IMR-90 (cell line): ENCODE results near the gene SLC6A6. TPM values are rescaled to one million over a fixed set of nuclear protein-coding genes. Genes with fewer than 3 reads are reported as not detected.

Experiments
- ATAC-seq: fragments of 200-7000 bp; cut with Tn5 transposase; 2 replicates; pipeline ENCODE4 v1.9.1; 2020; ENCODE audit warnings: low read depth, mild to moderate bottlenecking, moderate library complexity
- BruUV-seq: library from RNA; stranded (reverse); fragments of 400-500 nt; replicated peaks from 2 replicates; lab custom pipeline; 2021; lab: Mats Ljungman, UMichigan
- CTCF ChIA-PET: fragments of 300-600 bp; formaldehyde crosslinking; extraction: SDS; loops from one replicate; lab custom pipeline; 2021; ENCODE audit warnings: antibody characterized with exemption; lab: Yijun Ruan, JAX
- POLR2A ChIA-PET: fragments of 300-600 bp; sonication (Branson Sonifier 250); formaldehyde crosslinking; loops from one replicate; lab custom pipeline; 2022; ENCODE audit warnings: antibody characterized with exemption; ENCODE audit not compliant: unreplicated experiment; lab: Charles Lee
- DNase-seq: peaks from one replicate; pipeline ENCODE4 v3.0.0; 2013
- H2AFZ ChIP-seq: replicated peaks from 2 replicates; pipeline ENCODE3; 2013; ENCODE audit warnings: low read length, mild to moderate bottlenecking; ENCODE audit not compliant: poor library complexity
- H2AK5ac ChIP-seq: 2 replicates; pipeline ENCODE4 v1.6.1; 2013; ENCODE audit warnings: low read depth, low read length, inconsistent platforms
- H2AK9ac ChIP-seq: replicated peaks from 2 replicates; pipeline ENCODE3; 2013; ENCODE audit warnings: mild to moderate bottlenecking, low read depth, low read length, moderate library complexity; ENCODE audit not compliant: poor library complexity
- H2BK120ac ChIP-seq: 2 replicates; pipeline ENCODE4 v1.6.1; 2013; ENCODE audit warnings: low read depth, low read length, inconsistent platforms
- H2BK15ac ChIP-seq: 3 replicates; pipeline ENCODE4 v1.6.1; 2013; ENCODE audit warnings: low read depth, low read length, inconsistent platforms
- H2BK20ac ChIP-seq: 2 replicates; pipeline ENCODE4 v1.6.1; 2013; ENCODE audit warnings: low read depth, mild to moderate bottlenecking, inconsistent platforms, low read length, moderate library complexity
- H2BK5ac ChIP-seq: 2 replicates; pipeline ENCODE4 v1.6.1; 2013; ENCODE audit warnings: mild to moderate bottlenecking, low read depth, low read length, inconsistent platforms; ENCODE audit not compliant: poor library complexity, severe bottlenecking
- H3K14ac ChIP-seq: replicated peaks from 2 replicates; pipeline ENCODE4 v1.6.1; 2013; ENCODE audit warnings: low read depth, low read length, inconsistent platforms
- H3K18ac ChIP-seq: 2 replicates; pipeline ENCODE4 v1.6.1; 2013; ENCODE audit warnings: low read depth, low read length, control low read depth
- H3K23ac ChIP-seq: 2 replicates; pipeline ENCODE4 v1.6.1; 2013; ENCODE audit warnings: low read depth, low read length, inconsistent platforms
- H3K27ac ChIP-seq: 2 replicates; pipeline ENCODE4 v1.5.1; 2013; ENCODE audit warnings: mild to moderate bottlenecking, control low read depth, low read length; ENCODE audit not compliant: insufficient read depth
- H3K27me3 ChIP-seq: 2 replicates; pipeline ENCODE4 v1.6.1; 2013; ENCODE audit warnings: low read length; ENCODE audit not compliant: control insufficient read depth, insufficient read depth
- H3K36me3 ChIP-seq: 2 replicates; pipeline ENCODE4 v1.6.1; 2013; ENCODE audit warnings: low read length, mixed read lengths; ENCODE audit not compliant: control insufficient read depth, insufficient read depth
- H3K4ac ChIP-seq: 2 replicates; pipeline ENCODE4 v1.6.1; 2013; ENCODE audit warnings: low read depth, low read length, inconsistent platforms
- H3K4me1 ChIP-seq: 2 replicates; pipeline ENCODE4 v1.6.1; 2013; ENCODE audit warnings: low read length, mixed read lengths; ENCODE audit not compliant: control insufficient read depth, insufficient read depth
- H3K4me2 ChIP-seq: 2 replicates; pipeline ENCODE4 v1.6.1; 2013; ENCODE audit warnings: low read depth, mild to moderate bottlenecking, control low read depth, low read length, moderate library complexity
- H3K4me3 ChIP-seq: 2 replicates; pipeline ENCODE4 v1.5.1; 2013; ENCODE audit warnings: low read depth, mild to moderate bottlenecking, control low read depth, low read length, moderate library complexity; ENCODE audit not compliant: insufficient read depth
- H3K56ac ChIP-seq: 2 replicates; pipeline ENCODE4 v1.6.1; 2013; ENCODE audit warnings: low read length, inconsistent platforms; ENCODE audit not compliant: insufficient read depth; ENCODE audit errors: extremely low read depth
- H3K79me1 ChIP-seq, 2 experiments: 2 replicates each; pipeline ENCODE4 v1.6.1; 2013; ENCODE audit warnings: low read length in 2 of 2, inconsistent platforms in 1 of 2, low read depth in 1 of 2
- H3K9ac ChIP-seq: 2 replicates; pipeline ENCODE4 v1.6.1; 2013; ENCODE audit warnings: low read depth, low read length, control low read depth
- H3K9me1 ChIP-seq: 2 replicates; pipeline ENCODE4 v1.6.1; 2013; ENCODE audit warnings: low read length, inconsistent platforms; ENCODE audit not compliant: insufficient read depth
- H3K9me3 ChIP-seq: 2 replicates; pipeline ENCODE4 v1.6.1; 2013; ENCODE audit warnings: low read length; ENCODE audit not compliant: control insufficient read depth, insufficient read depth
- H4K20me1 ChIP-seq: 2 replicates; pipeline ENCODE4 v1.6.1; 2013; ENCODE audit warnings: low read length, inconsistent platforms; ENCODE audit not compliant: insufficient read depth
- H4K5ac ChIP-seq: 2 replicates; pipeline ENCODE4 v1.6.1; 2013; ENCODE audit warnings: mild to moderate bottlenecking, low read depth, low read length, control low read depth
- H4K8ac ChIP-seq, 2 experiments: 2 replicates each; pipeline ENCODE4 v1.6.1; 2013; ENCODE audit warnings: low read depth in 2 of 2, low read length in 2 of 2, control low read depth in 1 of 2, inconsistent platforms in 1 of 2
- H4K91ac ChIP-seq: 2 replicates; pipeline ENCODE4 v1.6.1; 2013; ENCODE audit warnings: low read depth, low read length, inconsistent platforms; ENCODE audit not compliant: insufficient read depth
- BHLHE40 ChIP-seq: fragments of 150-350 bp; IDR thresholded peaks from 2 replicates; pipeline ENCODE4 v1.6.1; 2016; ENCODE audit warnings: mild to moderate bottlenecking, low read depth, low read length
- CEBPB ChIP-seq: IDR thresholded peaks from 2 replicates; pipeline ENCODE4 v1.6.1; 2012; ENCODE audit warnings: low read depth, low read length, improper control_type of control experiment
- CHD1 ChIP-seq: IDR thresholded peaks from 2 replicates; pipeline ENCODE4 v1.6.1; 2012; ENCODE audit warnings: low read depth, low read length, improper control_type of control experiment
- CTCF ChIP-seq: conservative IDR thresholded peaks from 2 replicates; pipeline ENCODE4 v1.5.1; 2012; ENCODE audit warnings: mild to moderate bottlenecking, low read depth, low read length, improper control_type of control experiment
- FOS ChIP-seq: fragments of 150-350 bp; IDR thresholded peaks from 2 replicates; pipeline ENCODE4 v1.6.1; 2016; ENCODE audit warnings: low read depth, low read length
- MAFK ChIP-seq: IDR thresholded peaks from 2 replicates; pipeline ENCODE4 v1.6.1; 2012; ENCODE audit warnings: low read depth, low read length, improper control_type of control experiment
- MAZ ChIP-seq: IDR thresholded peaks from 2 replicates; pipeline ENCODE4 v1.6.1; 2012; ENCODE audit warnings: low read depth, mild to moderate bottlenecking, low read length, improper control_type of control experiment, moderate library complexity, borderline replicate concordance
- MXI1 ChIP-seq: IDR thresholded peaks from 2 replicates; pipeline ENCODE4 v1.6.1; 2012; ENCODE audit warnings: low read depth, mild to moderate bottlenecking, low read length, moderate library complexity, borderline replicate concordance
- NFE2L2 ChIP-seq: fragments of 150-350 bp; IDR thresholded peaks from 2 replicates; pipeline ENCODE4 v1.6.1; 2016; ENCODE audit warnings: low read depth, mild to moderate bottlenecking, low read length
- POLR2A ChIP-seq: IDR thresholded peaks from 2 replicates; pipeline ENCODE4 v1.6.1; 2012; ENCODE audit warnings: mild to moderate bottlenecking, low read depth, low read length
- RAD21 ChIP-seq: IDR thresholded peaks from 2 replicates; pipeline ENCODE4 v1.6.1; 2012; ENCODE audit warnings: low read length, improper control_type of control experiment
- RCOR1 ChIP-seq: IDR thresholded peaks from 2 replicates; pipeline ENCODE4 v1.6.1; 2012; ENCODE audit warnings: mild to moderate bottlenecking, low read length, improper control_type of control experiment; ENCODE audit not compliant: insufficient replicate concordance
- RFX5 ChIP-seq: IDR thresholded peaks from 2 replicates; pipeline ENCODE4 v1.8.0; 2012; ENCODE audit warnings: low read depth, mild to moderate bottlenecking, low read length, moderate library complexity
- SMC3 ChIP-seq: fragments of 150-350 bp; IDR thresholded peaks from 2 replicates; pipeline ENCODE4 v1.6.1; 2016; ENCODE audit warnings: low read depth, mild to moderate bottlenecking, antibody characterized with exemption, low read length, moderate library complexity
- USF2 ChIP-seq: fragments of 150-350 bp; IDR thresholded peaks from 2 replicates; pipeline ENCODE4 v1.6.1; 2017; ENCODE audit warnings: mild to moderate bottlenecking, antibody characterized with exemption, low read length, low read depth
- WGBS, 2 experiments: methylation state at CpG; one replicate each; pipeline versions ENCODE4 v1.1.5 to v1.1.7; 2013; ENCODE audit warnings: missing lambda C conversion rate in 2 of 2; ENCODE audit not compliant: insufficient read length in 1 of 2; ENCODE audit errors: extremely low coverage in 2 of 2; 5-methylcytosine and 5-hydroxymethylcytosine counted together
- dilution Hi-C: fragments of 300-500 bp; cut with HindIII; formaldehyde crosslinking; loops from one replicate; pipeline ENCODE4 v1.14.3; 2018; ENCODE audit warnings: low sequenced_read_pairs; ENCODE audit not compliant: unreplicated experiment
- in situ Hi-C: fragments of 300-500 bp; cut with MboI; formaldehyde crosslinking; loops from 3 replicates; pipeline ENCODE4 v1.14.3; 2019; ENCODE audit warnings: low sequenced_read_pairs, inconsistent platforms, mixed read lengths
- intact Hi-C: fragments of 100-400 bp; cut with micrococcal nuclease; formaldehyde crosslinking; loops from 2 replicates; pipeline ENCODE4 v1.10.0; 2022
- polyA plus RNA-seq, 3 experiments: library from polyadenylated mRNA; depleted of rRNA; stranded (reverse); fragments of >200 nt; gene quantifications; 2 replicates each; pipeline ENCODE4 v1.2.3, GENCODE V29; 2012; ENCODE audit warnings: low replicate concordance in 1 of 3
- total RNA-seq: library from RNA; depleted of rRNA; stranded (reverse); fragments of >200 nt; gene quantifications from 2 replicates; pipeline ENCODE4 v1.2.3, GENCODE V29; 2012
- TF ChIP-seq, protein P1 (sequence below): fragments of 150-350 bp; IDR thresholded peaks from 2 replicates; pipeline ENCODE4 v1.6.1; 2016; ENCODE audit warnings: low read depth, mild to moderate bottlenecking, low read length, moderate library complexity, borderline replicate concordance

Gene SLC6A6
- total and polyA plus RNA-seq, 2 of the 4 experiments (the other 2 are of a cell fraction) = 29.9 to 39.4 TPM

DNA sequence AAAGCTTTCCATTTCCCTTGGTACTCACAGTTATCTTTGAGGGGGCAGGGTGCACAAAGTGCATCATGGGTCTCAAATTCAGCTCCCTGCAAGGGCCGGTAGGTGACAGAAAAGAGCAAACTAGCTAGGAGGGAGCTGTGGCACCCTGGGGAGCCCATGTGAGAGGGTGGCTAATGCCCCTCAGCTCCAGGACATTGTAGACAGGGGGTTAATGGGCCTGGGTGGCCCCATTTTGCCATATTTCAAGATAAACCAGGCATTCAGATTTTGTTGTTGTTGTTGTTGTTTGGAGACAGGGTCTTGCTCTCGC lies 3.7 kb upstream of the SLC6A6 start:
- H3K56ac ChIP-seq = no peak overlapping the region
- dilution Hi-C loops = no loop called here
- no peak overlapping the region for H2BK20ac ChIP-seq
- no peak overlapping the region for H3K4me2 ChIP-seq
- intact Hi-C loops = no loop called here
- H4K8ac ChIP-seq = no peak overlapping the region
- TF ChIP-seq RCOR1 = no peak
- no peak for TF ChIP-seq USF2
- no peak for TF ChIP-seq CEBPB
- no peak for TF ChIP-seq SMC3
- TF ChIP-seq POLR2A = no peak
- no peak for TF ChIP-seq CHD1
- TF ChIP-seq, protein P1, sequence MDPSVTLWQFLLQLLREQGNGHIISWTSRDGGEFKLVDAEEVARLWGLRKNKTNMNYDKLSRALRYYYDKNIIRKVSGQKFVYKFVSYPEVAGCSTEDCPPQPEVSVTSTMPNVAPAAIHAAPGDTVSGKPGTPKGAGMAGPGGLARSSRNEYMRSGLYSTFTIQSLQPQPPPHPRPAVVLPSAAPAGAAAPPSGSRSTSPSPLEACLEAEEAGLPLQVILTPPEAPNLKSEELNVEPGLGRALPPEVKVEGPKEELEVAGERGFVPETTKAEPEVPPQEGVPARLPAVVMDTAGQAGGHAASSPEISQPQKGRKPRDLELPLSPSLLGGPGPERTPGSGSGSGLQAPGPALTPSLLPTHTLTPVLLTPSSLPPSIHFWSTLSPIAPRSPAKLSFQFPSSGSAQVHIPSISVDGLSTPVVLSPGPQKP = no peak
- TF ChIP-seq CTCF = no peak
- no peak for TF ChIP-seq NFE2L2
- no peak for TF ChIP-seq MAZ
- TF ChIP-seq BHLHE40 = no peak
- TF ChIP-seq MXI1 = no peak
- TF ChIP-seq FOS = no peak
- TF ChIP-seq RFX5 = no peak
- no peak for TF ChIP-seq MAFK
- no peak for TF ChIP-seq RAD21
- no peak overlapping the region for H4K91ac ChIP-seq
- no peak overlapping the region for H2AK5ac ChIP-seq
- no peak overlapping the region for H2BK15ac ChIP-seq
- ATAC-seq (no peak), DNase-seq (no peak)
- H3K79me1 ChIP-seq = peaks cover 8 to 9% of the 10 kb centered on the region in 2 experiments; a peak in 3 of 4 replicates
- no peak overlapping the region for H3K27ac ChIP-seq
- H3K14ac ChIP-seq = no peak overlapping the region
- H3K18ac ChIP-seq = no peak overlapping the region
- H3K4ac ChIP-seq = no peak overlapping the region
- no CpG with 5 or more reads among the region's 2 CpGs for WGBS, 2 experiments
- no TSS peak for BruUV-seq
- in situ Hi-C loops = no loop called here
- H4K5ac ChIP-seq = no peak overlapping the region
- CTCF ChIA-PET = interaction anchor here (1.0 to 1.4 kb wide), 3 partner anchors 41 to 123 kb away, joined by 3 to 4 read pairs (median 3); no protein-coding TSS in a partner anchor
- no peak overlapping the region for H2BK120ac ChIP-seq
- no peaks in the 10 kb centered on the region for H3K9me1 ChIP-seq
- no peak overlapping the region for H2BK5ac ChIP-seq
- H3K27me3 ChIP-seq = no peaks in the 10 kb centered on the region
- peaks cover 8% of the 10 kb centered on the region for H3K4me1 ChIP-seq
- H2AK9ac ChIP-seq = no peak overlapping the region
- no peak overlapping the region for H3K4me3 ChIP-seq
- H3K23ac ChIP-seq = no peak overlapping the region
- no peaks in the 10 kb centered on the region for H3K9me3 ChIP-seq
- POLR2A ChIA-PET = no interaction called here
- H4K20me1 ChIP-seq = peaks cover 8% of the 10 kb centered on the region; the same call in 1 of the 2 replicates
- H3K9ac ChIP-seq = no peak overlapping the region
- H3K36me3 ChIP-seq = no peaks in the 10 kb centered on the region
- no peak overlapping the region for H2AFZ ChIP-seq
